Measurements from ENCODE around the gene LPP.
A peak's percentile ranks its signal among the peaks of the same experiment; 100 is the strongest.
"Not testable (repeated sequence)": the region's sequence is repeated elsewhere in the genome, so short reads cannot be mapped to it uniquely, and the experiment has no call there.

The LPP gene

GRCh38 chr3:188154014-188154808 is at the start of gene LPP:
TSS of gene LPP (plus strand) at chr3:188154157. CDS start at chr3:188406121, 251,964 bp downstream.
- peak; percentile 90 for DNase-seq (ENCODE audit: low spot score)

- DNase-seq (ENCODE audit: low spot score), result no peak
Measured at GRCh38 chr3:188106006-188106405, 48.0 kb upstream of the LPP start.

GRCh38 chr3:188106454-188106853 is 47.5 kb upstream of the LPP start:
- no peak for DNase-seq (ENCODE audit: low spot score)

DNA sequence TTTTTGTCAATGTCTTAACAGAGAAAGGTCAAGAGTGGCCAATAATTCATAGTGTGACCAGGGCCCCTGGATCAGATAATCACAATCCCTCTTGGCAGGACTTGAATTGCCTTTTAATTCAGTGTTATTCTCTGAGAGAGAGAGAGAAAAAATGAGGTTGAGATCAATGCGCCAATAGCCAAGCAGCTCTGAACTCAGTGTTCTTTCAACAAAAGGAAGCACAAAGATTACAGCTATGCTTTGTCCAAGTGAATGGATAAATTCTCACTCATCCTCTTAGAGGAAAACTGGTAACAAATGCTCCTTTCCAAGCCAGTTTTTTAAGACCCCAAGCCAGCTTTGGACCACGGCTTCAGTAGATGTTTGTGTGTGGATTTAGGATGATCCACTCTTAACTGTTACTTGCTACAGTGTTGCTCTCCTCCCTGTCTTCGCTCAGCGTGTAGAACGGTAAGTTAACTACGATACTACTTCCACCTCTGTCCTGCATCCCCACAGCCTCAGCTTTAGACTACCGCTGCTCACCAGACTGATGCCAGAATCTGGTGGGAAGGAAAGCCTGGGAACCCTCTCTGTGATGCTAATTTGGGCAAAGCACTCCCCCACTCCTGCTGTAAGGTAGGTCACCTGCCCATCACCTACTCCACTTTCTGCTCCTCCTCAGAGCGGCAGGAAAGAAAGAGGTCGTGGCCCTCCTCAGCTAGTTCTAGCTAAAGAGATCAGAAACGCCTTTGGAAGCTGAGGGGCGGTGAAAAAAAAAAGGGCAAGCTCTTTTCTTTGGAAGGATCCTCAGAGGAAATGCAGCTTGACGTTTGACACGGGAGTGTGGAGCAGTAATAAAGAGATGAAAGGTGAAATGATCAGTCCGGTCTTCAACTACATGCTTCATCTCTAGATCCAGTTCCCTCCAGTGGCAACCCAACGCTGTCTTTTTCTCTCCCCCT is 46.8 kb upstream of the LPP start:
- DNase-seq (ENCODE audit: low spot score), result no peak

DNA sequence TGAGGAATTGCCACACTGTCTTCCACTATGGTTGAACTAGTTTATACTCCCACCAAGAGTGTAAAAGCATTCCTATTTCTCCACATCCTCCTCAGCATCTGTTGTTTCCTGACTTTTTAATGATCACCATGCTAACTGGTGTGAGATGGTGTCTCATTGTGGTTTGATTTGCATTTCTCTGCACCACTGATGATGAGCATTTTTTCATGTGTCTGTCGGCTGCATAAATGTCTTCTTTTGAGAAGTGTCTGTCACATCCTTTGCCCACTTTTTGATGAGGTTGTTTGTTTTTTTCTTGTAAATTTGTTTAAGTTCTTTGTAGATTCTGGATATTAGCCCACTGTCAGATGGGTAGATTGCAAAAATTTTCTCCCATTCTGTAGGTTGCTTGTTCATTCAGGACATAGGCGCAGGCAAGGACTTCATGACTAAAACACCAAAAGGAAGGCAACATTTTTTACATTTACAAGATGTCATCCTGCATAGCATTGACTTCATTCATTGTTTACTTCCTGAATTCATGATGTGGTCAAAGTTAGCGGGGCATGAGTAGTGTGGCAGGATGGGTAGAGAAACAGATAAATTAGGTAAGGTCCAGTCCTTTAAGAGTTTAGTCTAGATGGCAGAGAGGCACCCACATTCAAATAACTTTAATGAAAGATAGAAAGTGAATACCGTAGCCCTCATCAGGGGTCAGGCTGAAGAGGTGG is 45.1 kb upstream of the LPP start:
- peak; percentile 30 for DNase-seq (ENCODE audit: low spot score)

GRCh38 chr3:188111002-188111584 is 42.9 kb upstream of the LPP start:
- no peak for DNase-seq (ENCODE audit: low spot score)

GRCh38 chr3:188113756-188114155 is 40.2 kb upstream of the LPP start:
- DNase-seq (ENCODE audit: low spot score), result no peak

- DNase-seq (ENCODE audit: low spot score), result no peak
Measured at GRCh38 chr3:188119846-188120245, 34.1 kb upstream of the LPP start.

- DNase-seq (ENCODE audit: low spot score), result no peak
Measured at GRCh38 chr3:188122571-188123169, 31.3 kb upstream of the LPP start.

DNA sequence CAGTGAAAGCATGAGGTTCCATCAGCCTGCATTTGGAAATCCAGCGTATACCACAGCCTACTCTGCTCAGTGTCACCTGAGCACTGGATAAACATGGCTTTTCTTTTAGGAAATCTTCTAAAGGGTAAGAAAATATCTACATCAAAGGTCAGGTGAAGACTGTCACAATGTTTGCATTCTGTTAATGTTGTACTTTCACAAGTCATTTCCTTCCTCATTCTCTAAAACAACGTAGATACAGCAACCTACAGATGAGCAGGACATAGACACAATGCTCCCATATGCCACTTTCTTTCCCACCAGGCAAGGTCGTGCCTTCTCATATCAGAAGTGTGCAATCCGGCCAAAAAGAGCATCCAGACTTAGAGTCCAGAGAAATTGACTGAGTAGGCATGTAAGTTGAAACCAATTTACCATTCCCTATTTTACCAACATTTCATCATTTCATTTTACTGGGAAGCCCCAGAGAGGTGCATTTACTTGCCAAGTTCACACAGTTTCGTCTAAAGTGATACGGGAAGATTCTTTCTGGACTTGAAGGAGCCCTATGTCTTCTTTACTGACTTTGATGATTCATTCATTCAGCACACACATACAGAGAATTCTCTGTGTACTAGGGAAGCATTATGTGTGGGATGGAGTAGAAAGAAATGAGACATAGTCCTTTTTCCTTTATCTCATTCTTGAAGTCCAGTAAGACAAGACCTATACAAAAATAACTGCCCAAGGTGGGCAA is 30.6 kb upstream of the LPP start:
- peak; percentile 41 for DNase-seq (ENCODE audit: low spot score)

DNA sequence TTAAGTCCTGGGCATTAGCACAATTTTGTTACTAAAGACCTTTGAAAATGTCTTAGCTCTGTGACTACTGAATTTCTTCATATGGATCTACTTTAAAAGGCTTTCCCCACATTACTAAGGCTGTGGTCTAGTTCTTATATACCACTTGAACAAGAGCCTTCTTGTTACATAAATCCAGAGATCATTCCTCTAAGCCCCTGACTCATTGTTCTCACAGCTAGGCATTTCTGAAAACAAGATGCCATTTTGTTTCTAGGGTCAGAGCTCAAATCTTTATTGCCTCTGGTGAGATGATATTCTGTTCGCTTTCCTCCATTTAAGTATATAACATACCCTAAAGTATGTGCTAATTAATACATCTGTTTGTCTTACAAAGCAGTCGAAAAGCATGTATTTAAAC is 29.8 kb upstream of the LPP start:
- DNase-seq (ENCODE audit: low spot score), result no peak

- no peak for DNase-seq (ENCODE audit: low spot score)
Measured at GRCh38 chr3:188125076-188125475, 28.9 kb upstream of the LPP start.

- DNase-seq (ENCODE audit: low spot score), result no peak
Measured at GRCh38 chr3:188126276-188126675, 27.7 kb upstream of the LPP start.

DNA sequence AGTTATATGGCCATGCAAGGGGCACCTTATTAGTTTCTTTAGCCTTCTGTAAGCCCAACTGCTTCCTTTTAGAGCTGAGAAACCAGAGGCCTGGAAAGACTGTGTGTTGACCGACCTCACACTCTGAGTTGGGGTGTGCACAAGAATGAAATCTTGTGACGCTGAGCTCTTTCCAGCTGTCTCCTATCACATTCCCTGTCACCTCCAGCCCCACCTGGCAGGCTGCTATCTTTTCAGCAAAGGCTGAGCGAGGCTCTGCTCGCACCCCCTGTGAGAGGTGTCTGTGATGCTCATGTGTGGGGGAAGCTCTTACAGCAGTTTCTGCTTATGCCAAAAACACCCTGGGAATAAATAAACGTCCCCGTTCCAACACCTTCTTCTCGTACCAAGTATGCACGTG is 27.0 kb upstream of the LPP start:
- no peak for DNase-seq (ENCODE audit: low spot score)

GRCh38 chr3:188128905-188129304 is 25.1 kb upstream of the LPP start:
- DNase-seq (ENCODE audit: low spot score), result no peak

DNA sequence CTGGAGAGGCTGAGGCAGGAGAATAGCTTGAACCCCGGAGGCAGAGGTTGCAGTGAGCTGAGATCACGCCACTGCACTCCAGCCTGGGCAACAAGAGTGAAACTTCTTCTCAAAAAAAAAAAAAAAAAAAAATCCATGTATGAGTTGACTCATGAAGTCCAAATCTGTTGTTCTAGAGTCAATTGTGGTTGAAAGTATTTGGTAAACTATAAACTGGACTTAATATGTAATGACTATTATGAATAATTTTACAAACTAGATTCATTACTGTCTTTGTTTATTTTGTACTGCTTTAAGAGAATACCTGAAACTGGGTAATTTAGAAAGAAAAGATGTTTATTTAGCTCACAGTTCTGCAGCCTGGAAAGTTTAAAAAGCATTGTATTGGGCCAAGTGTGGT is 22.9 kb upstream of the LPP start:
- DNase-seq (ENCODE audit: low spot score), result not testable (repeated sequence)

- DNase-seq (ENCODE audit: low spot score), result no peak
Measured at GRCh38 chr3:188133219-188133618, 20.7 kb upstream of the LPP start.

DNA sequence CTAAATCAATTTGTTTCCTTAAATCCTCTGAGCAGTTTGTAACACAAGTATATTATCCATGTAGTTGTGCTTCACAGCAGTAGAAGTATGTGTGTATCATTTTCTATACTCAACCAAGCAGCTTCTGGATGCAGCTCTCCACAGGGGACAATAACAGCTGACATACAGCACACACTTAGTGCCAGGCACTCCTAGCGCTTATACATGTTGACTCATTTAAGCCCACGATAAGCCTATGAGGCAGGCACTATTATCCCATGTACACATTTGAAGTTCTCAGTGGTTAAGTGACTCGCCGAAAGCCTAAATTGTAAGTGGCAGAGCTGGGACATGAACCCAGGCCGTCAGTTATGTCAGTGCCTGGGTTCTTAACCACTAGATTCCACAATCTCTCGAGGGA is 20.3 kb upstream of the LPP start:
- DNase-seq (ENCODE audit: low spot score), result no peak

DNA sequence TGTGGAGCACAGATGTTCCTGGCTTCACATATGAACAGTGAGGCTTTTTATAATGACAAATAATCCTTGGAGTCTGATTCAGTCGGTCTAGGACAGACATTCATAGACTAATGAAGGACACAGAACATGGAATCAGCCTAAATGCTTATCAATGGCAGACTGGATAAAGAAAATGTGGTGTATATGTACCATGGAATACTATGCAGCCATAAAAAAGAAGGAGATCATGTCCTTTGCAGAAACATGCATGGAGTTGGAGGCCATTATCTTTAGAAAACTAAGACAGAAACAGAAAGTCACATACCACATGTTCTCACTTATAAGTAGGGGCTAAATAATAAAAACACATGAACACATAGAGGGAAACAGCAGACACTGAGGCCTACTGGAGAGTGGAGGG is 19.9 kb upstream of the LPP start:
- no peak for DNase-seq (ENCODE audit: low spot score)

DNA sequence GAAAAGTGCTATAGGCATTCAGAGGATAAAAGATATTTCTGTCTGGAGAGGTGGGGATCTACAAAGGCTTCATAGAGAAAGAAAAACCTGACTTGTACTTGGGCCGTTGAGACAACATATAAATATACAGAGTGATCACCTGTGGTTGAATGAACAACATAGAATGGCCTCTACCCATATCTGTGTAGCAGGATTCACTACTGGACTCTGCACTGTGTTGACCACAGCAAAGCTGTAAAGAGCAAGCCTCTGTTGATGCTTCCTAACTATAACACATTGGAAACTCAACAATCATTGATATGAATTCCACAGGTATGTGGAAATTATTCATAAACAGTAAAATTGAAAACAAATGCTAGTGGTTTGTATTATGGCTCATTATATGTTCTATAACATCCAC is 19.1 kb upstream of the LPP start:
- DNase-seq (ENCODE audit: low spot score), result no peak

DNA sequence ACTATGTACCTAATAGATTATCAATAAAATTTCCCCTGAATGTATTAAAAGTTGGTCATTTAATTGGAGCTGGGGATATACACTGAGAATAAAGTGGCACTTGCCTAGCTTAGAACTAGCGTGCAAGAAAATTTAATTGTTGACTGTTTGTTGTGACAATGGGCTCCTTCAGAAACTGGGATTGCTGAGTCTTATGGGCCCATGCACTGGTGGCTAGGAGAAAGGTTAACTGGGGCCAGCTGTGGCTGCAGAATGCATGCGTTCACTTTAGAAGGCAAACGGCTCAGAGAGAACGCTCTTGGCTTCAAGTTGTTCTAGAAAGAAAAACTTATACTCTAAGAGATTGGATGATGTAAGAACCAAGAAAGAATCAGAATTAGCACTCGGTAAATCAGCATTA is 18.7 kb upstream of the LPP start:
- DNase-seq (ENCODE audit: low spot score), result no peak

Measured in germinal center (tissue), 1 donor.